ENCODE measurements around the gene CACNA1S. TPM values are rescaled to one million over a fixed set of nuclear protein-coding genes. Genes with fewer than 3 reads are reported as not detected.

CACNA1S gene
- total RNA-seq, 1 experiment from 2014 or later: 0.02 TPM

DNA sequence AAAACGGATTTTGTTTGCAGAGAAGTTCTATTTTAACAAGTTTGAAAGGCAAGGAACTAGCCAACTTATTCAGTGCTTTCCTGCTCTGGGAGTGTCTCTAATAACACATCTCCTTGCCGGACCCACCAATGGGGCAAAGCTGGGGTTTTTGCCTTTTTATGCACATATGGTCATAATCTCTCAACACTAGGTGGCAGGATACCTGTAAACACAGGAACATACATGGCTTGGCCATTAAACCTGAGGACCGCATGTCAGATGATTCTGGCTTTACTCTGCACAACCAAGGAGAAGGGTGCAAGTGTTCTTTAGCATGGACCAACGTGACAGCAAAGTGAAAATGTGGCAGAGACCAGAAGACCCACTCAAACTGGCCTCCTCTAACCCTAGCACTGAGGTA, 37.2 kb upstream of the CACNA1S start:
- Mint-ChIP-seq H3K9me3 (no peaks in the 10 kb centered on the region), H3K4me1 (peaks cover 11% of the 10 kb centered on the region), H3K27ac (no peak overlapping the region), H3K27me3 (ENCODE audit: low read depth) (no peaks in the 10 kb centered on the region), H3K36me3 (peaks cover 72% of the 10 kb centered on the region), H3K4me3 (no peak overlapping the region)
- DNase-seq (ENCODE audit: low spot score) (no peak), ATAC-seq (peak; percentile 7; the same call in 1 of the 2 replicates)
- POLR2A ChIA-PET: no interaction called here
- TF ChIP-seq, protein P1, sequence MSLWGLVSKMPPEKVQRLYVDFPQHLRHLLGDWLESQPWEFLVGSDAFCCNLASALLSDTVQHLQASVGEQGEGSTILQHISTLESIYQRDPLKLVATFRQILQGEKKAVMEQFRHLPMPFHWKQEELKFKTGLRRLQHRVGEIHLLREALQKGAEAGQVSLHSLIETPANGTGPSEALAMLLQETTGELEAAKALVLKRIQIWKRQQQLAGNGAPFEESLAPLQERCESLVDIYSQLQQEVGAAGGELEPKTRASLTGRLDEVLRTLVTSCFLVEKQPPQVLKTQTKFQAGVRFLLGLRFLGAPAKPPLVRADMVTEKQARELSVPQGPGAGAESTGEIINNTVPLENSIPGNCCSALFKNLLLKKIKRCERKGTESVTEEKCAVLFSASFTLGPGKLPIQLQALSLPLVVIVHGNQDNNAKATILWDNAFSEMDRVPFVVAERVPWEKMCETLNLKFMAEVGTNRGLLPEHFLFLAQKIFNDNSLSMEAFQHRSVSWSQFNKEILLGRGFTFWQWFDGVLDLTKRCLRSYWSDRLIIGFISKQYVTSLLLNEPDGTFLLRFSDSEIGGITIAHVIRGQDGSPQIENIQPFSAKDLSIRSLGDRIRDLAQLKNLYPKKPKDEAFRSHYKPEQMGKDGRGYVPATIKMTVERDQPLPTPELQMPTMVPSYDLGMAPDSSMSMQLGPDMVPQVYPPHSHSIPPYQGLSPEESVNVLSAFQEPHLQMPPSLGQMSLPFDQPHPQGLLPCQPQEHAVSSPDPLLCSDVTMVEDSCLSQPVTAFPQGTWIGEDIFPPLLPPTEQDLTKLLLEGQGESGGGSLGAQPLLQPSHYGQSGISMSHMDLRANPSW (CRISPR knock-in tag; conservative IDR thresholded peaks at IDR 0.05; ENCODE audit: low read depth): no peak
- TF ChIP-seq TCF7 (CRISPR knock-in tag; IDR thresholded peaks at IDR 0.05; ENCODE audit: low read depth) (no peak), ZNF121 (CRISPR knock-in tag; IDR thresholded peaks at IDR 0.05) (no peak), CREB1 (CRISPR knock-in tag; IDR thresholded peaks at IDR 0.05) (no peak), SMAD4 (CRISPR knock-in tag; IDR thresholded peaks at IDR 0.05) (no peak), ZBTB21 (CRISPR knock-in tag; IDR thresholded peaks at IDR 0.05; ENCODE audit: borderline replicate concordance) (no peak), TEAD1 (CRISPR knock-in tag; IDR thresholded peaks at IDR 0.05) (no peak), NR3C1 (CRISPR knock-in tag; conservative IDR thresholded peaks at IDR 0.05; ENCODE audit: low read depth) (no peak), ZNF423 (CRISPR knock-in tag; IDR thresholded peaks at IDR 0.05) (no peak), RORB (CRISPR knock-in tag; IDR thresholded peaks at IDR 0.05) (no peak)
- TF ChIP-seq, protein P2, sequence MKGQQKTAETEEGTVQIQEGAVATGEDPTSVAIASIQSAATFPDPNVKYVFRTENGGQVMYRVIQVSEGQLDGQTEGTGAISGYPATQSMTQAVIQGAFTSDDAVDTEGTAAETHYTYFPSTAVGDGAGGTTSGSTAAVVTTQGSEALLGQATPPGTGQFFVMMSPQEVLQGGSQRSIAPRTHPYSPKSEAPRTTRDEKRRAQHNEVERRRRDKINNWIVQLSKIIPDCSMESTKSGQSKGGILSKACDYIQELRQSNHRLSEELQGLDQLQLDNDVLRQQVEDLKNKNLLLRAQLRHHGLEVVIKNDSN (CRISPR knock-in tag; IDR thresholded peaks at IDR 0.05): no peak
- TF ChIP-seq, protein P3, sequence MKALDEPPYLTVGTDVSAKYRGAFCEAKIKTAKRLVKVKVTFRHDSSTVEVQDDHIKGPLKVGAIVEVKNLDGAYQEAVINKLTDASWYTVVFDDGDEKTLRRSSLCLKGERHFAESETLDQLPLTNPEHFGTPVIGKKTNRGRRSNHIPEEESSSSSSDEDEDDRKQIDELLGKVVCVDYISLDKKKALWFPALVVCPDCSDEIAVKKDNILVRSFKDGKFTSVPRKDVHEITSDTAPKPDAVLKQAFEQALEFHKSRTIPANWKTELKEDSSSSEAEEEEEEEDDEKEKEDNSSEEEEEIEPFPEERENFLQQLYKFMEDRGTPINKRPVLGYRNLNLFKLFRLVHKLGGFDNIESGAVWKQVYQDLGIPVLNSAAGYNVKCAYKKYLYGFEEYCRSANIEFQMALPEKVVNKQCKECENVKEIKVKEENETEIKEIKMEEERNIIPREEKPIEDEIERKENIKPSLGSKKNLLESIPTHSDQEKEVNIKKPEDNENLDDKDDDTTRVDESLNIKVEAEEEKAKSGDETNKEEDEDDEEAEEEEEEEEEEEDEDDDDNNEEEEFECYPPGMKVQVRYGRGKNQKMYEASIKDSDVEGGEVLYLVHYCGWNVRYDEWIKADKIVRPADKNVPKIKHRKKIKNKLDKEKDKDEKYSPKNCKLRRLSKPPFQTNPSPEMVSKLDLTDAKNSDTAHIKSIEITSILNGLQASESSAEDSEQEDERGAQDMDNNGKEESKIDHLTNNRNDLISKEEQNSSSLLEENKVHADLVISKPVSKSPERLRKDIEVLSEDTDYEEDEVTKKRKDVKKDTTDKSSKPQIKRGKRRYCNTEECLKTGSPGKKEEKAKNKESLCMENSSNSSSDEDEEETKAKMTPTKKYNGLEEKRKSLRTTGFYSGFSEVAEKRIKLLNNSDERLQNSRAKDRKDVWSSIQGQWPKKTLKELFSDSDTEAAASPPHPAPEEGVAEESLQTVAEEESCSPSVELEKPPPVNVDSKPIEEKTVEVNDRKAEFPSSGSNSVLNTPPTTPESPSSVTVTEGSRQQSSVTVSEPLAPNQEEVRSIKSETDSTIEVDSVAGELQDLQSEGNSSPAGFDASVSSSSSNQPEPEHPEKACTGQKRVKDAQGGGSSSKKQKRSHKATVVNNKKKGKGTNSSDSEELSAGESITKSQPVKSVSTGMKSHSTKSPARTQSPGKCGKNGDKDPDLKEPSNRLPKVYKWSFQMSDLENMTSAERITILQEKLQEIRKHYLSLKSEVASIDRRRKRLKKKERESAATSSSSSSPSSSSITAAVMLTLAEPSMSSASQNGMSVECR (CRISPR knock-in tag; IDR thresholded peaks at IDR 0.05; ENCODE audit: borderline replicate concordance): no peak
- TF ChIP-seq, protein P4, sequence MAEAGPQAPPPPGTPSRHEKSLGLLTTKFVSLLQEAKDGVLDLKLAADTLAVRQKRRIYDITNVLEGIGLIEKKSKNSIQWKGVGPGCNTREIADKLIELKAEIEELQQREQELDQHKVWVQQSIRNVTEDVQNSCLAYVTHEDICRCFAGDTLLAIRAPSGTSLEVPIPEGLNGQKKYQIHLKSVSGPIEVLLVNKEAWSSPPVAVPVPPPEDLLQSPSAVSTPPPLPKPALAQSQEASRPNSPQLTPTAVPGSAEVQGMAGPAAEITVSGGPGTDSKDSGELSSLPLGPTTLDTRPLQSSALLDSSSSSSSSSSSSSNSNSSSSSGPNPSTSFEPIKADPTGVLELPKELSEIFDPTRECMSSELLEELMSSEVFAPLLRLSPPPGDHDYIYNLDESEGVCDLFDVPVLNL (CRISPR knock-in tag; IDR thresholded peaks at IDR 0.05; ENCODE audit: borderline replicate concordance, low read depth): no peak
- CTCF ChIA-PET: interaction anchor here (0.6 to 2.1 kb wide), 11 partner anchors 9 to 269 kb away, joined by 3 to 13 read pairs (median 5); partner anchors contain the start of gene ASCL5

DNA sequence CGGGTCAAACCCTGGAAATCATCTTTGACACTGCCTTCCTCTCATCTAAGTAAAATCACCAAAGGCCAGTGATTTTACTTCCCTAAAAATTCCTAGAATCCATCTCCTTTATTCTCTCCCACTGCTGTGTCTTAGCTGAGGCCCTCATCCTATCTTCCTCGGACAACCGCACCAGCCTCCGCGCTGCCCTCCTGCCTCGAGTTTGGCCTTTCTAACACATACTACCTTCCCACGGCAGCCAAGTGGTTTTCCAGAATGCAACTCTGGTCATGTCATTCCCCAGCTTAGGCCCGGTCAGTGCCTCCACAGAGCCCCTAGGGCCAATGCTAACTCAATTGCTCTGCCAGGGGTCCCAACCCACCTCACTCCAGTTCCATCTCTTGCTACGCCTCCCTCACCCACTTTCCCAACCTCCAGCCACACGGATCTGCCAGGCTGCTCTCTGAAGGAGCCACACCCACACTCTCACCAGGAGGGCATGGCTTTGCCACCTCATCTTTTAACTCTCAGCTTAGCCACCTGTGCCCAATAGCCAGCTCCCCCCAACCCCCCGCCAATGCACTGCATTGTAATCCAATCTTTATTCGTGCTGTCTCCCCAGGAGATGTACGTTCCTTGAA, 35.3 kb upstream of the CACNA1S start:
- Mint-ChIP-seq H3K4me1 (peaks cover 1% of the 10 kb centered on the region), H3K27me3 (ENCODE audit: low read depth) (no peaks in the 10 kb centered on the region), H3K36me3 (peaks cover 90% of the 10 kb centered on the region), H3K9me3 (no peaks in the 10 kb centered on the region), H3K4me3 (no peak overlapping the region), H3K27ac (no peak overlapping the region)
- ATAC-seq (no peak), DNase-seq (ENCODE audit: low spot score) (no peak)
- POLR2A ChIA-PET: no interaction called here
- CTCF ChIA-PET: no interaction called here
- no peak for TF ChIP-seq NFE2L1 (CRISPR knock-in tag; IDR thresholded peaks at IDR 0.05)
- TF ChIP-seq NR2C2 (CRISPR knock-in tag; IDR thresholded peaks at IDR 0.05): no peak
- TF ChIP-seq, protein P5, sequence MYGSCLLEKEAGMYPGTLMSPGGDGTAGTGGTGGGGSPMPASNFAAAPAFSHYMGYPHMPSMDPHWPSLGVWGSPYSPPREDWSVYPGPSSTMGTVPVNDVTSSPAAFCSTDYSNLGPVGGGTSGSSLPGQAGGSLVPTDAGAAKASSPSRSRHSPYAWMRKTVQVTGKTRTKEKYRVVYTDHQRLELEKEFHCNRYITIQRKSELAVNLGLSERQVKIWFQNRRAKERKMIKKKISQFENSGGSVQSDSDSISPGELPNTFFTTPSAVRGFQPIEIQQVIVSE (CRISPR knock-in tag; IDR thresholded peaks at IDR 0.05; ENCODE audit: borderline replicate concordance): no peak
- TF ChIP-seq, protein P6, sequence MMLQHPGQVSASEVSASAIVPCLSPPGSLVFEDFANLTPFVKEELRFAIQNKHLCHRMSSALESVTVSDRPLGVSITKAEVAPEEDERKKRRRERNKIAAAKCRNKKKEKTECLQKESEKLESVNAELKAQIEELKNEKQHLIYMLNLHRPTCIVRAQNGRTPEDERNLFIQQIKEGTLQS (CRISPR knock-in tag; conservative IDR thresholded peaks at IDR 0.05): no peak
- TF ChIP-seq, protein P7, sequence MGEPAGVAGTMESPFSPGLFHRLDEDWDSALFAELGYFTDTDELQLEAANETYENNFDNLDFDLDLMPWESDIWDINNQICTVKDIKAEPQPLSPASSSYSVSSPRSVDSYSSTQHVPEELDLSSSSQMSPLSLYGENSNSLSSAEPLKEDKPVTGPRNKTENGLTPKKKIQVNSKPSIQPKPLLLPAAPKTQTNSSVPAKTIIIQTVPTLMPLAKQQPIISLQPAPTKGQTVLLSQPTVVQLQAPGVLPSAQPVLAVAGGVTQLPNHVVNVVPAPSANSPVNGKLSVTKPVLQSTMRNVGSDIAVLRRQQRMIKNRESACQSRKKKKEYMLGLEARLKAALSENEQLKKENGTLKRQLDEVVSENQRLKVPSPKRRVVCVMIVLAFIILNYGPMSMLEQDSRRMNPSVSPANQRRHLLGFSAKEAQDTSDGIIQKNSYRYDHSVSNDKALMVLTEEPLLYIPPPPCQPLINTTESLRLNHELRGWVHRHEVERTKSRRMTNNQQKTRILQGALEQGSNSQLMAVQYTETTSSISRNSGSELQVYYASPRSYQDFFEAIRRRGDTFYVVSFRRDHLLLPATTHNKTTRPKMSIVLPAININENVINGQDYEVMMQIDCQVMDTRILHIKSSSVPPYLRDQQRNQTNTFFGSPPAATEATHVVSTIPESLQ (CRISPR knock-in tag; IDR thresholded peaks at IDR 0.05): no peak
- no peak for TF ChIP-seq FOXP1 (CRISPR knock-in tag; IDR thresholded peaks at IDR 0.05; ENCODE audit: borderline replicate concordance)
- TF ChIP-seq, protein P8, sequence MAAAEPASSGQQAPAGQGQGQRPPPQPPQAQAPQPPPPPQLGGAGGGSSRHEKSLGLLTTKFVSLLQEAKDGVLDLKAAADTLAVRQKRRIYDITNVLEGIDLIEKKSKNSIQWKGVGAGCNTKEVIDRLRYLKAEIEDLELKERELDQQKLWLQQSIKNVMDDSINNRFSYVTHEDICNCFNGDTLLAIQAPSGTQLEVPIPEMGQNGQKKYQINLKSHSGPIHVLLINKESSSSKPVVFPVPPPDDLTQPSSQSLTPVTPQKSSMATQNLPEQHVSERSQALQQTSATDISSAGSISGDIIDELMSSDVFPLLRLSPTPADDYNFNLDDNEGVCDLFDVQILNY (CRISPR knock-in tag; IDR thresholded peaks at IDR 0.05): no peak

Measured in WTC11 (cell line).